HepG2 (cell line): ENCODE measurements around the gene TRPM5. TPM values are rescaled to one million over a fixed set of nuclear protein-coding genes. Genes with fewer than 3 reads are reported as not detected.

Experiments
- AGO1 ChIP-seq: fragments of 200-400 bp; formaldehyde crosslinking; IDR thresholded peaks from 2 replicates; pipeline ENCODE4 v1.6.1; 2017; ENCODE audit warnings: mild to moderate bottlenecking, low read depth, low read length, moderate library complexity; ENCODE audit not compliant: poor library complexity, severe bottlenecking
- ARID2 ChIP-seq: sonication (generic); formaldehyde crosslinking; IDR thresholded peaks from 2 replicates; pipeline ENCODE4 v1.8.1; 2022; ENCODE audit warnings: mild to moderate bottlenecking, missing genetic modification reagents, borderline replicate concordance
- ELF4 ChIP-seq: sonication (generic); formaldehyde crosslinking; IDR thresholded peaks from 2 replicates; pipeline ENCODE4 v1.5.0; 2020; ENCODE audit warnings: missing genetic modification reagents, mild to moderate bottlenecking, moderate library complexity, borderline replicate concordance
- GTF3A ChIP-seq: sonication (generic); formaldehyde crosslinking; conservative IDR thresholded peaks from 2 replicates; pipeline ENCODE4 v1.4.0; 2020; ENCODE audit warnings: mild to moderate bottlenecking, missing genetic modification reagents
- HOXA3 ChIP-seq: sonication (generic); formaldehyde crosslinking; IDR thresholded peaks from 2 replicates; pipeline ENCODE4 v1.5.0; 2020; ENCODE audit warnings: missing genetic modification reagents
- MYC ChIP-seq: sonication (generic); formaldehyde crosslinking; IDR thresholded peaks from 2 replicates; pipeline ENCODE4 v1.9.0; 2021; ENCODE audit warnings: missing genetic modification reagents, borderline replicate concordance
- PAX8 ChIP-seq: sonication (generic); formaldehyde crosslinking; IDR thresholded peaks from 2 replicates; pipeline ENCODE4 v1.8.0; 2022; ENCODE audit warnings: mild to moderate bottlenecking, missing genetic modification reagents, borderline replicate concordance
- SALL2 ChIP-seq: sonication (generic); formaldehyde crosslinking; IDR thresholded peaks from 2 replicates; pipeline ENCODE4 v1.8.1; 2023; ENCODE audit warnings: mild to moderate bottlenecking, missing genetic modification reagents, inconsistent platforms
- ZBTB38 ChIP-seq: sonication (generic); formaldehyde crosslinking; IDR thresholded peaks from 2 replicates; pipeline ENCODE4 v1.5.1; 2020; ENCODE audit warnings: mild to moderate bottlenecking, missing genetic modification reagents
- ZBTB7A ChIP-seq: sonication (generic); formaldehyde crosslinking; IDR thresholded peaks from 2 replicates; pipeline ENCODE4 v1.8.0; 2022; ENCODE audit warnings: mild to moderate bottlenecking, missing genetic modification reagents
- ZNF331 ChIP-seq: sonication (generic); formaldehyde crosslinking; IDR thresholded peaks from 2 replicates; pipeline ENCODE4 v1.4.0; 2020; ENCODE audit warnings: missing genetic modification reagents
- ZNF652 ChIP-seq: IDR thresholded peaks from 2 replicates; pipeline ENCODE4 v1.6.1; 2016; ENCODE audit warnings: low read depth, borderline replicate concordance
- ZNF7 ChIP-seq: IDR thresholded peaks from 2 replicates; pipeline ENCODE4 v1.6.1; 2016; ENCODE audit warnings: missing biosample characterization, missing genetic modification reagents
- ZNF773 ChIP-seq: sonication (generic); formaldehyde crosslinking; IDR thresholded peaks from 2 replicates; pipeline ENCODE4 v1.4.0; 2020; ENCODE audit warnings: missing genetic modification reagents, borderline replicate concordance
- polyA plus RNA-seq, 8 experiments: library from polyadenylated mRNA; depleted of rRNA in 3 of 8; stranded (reverse) in 7 of 8; unstranded in 1 of 8; fragments of >200 nt; fragmentation: Illumina TruSeq in 4 of 8; extraction: Trizol in 4 of 8; gene quantifications; 2 replicates each; pipeline versions ENCODE4 v1.2.1 to v1.2.3, GENCODE V29; 2011 to 2016; ENCODE audit warnings: low read depth in 4 of 8, missing spikeins in 1 of 8, mixed read lengths in 1 of 8; ENCODE audit not compliant: insufficient read depth in 1 of 8
- total RNA-seq, 5 experiments: library from RNA; depleted of rRNA; stranded (reverse); fragments of >200 nt; fragmentation: Illumina TruSeq; extraction: Trizol; gene quantifications; 2 replicates each; pipeline ENCODE4 v1.2.3, GENCODE V29; 2016; ENCODE audit warnings: low read depth in 1 of 5
- TF ChIP-seq, protein P1 (sequence below): sonication (generic); formaldehyde crosslinking; IDR thresholded peaks from 2 replicates; pipeline ENCODE4 v1.9.0; 2022; ENCODE audit warnings: missing genetic modification reagents, mild to moderate bottlenecking, borderline replicate concordance
- TF ChIP-seq, protein P2 (sequence below): sonication (generic); formaldehyde crosslinking; IDR thresholded peaks from one replicate; pipeline ENCODE4 v1.5.1; 2020; ENCODE audit warnings: mild to moderate bottlenecking, missing genetic modification reagents; ENCODE audit errors: not compliant biosample characterization
- TF ChIP-seq, protein P3 (sequence below): IDR thresholded peaks from 2 replicates; pipeline ENCODE4 v1.6.1; 2016; ENCODE audit warnings: missing compliant biosample characterization, missing genetic modification reagents, borderline replicate concordance

Gene TRPM5
- total and polyA plus RNA-seq, 2 of the 13 experiments (the other 11 are each of a cell fraction or from before 2014, with no cell fraction given) = 0.12 TPM; not detected in 1

DNA sequence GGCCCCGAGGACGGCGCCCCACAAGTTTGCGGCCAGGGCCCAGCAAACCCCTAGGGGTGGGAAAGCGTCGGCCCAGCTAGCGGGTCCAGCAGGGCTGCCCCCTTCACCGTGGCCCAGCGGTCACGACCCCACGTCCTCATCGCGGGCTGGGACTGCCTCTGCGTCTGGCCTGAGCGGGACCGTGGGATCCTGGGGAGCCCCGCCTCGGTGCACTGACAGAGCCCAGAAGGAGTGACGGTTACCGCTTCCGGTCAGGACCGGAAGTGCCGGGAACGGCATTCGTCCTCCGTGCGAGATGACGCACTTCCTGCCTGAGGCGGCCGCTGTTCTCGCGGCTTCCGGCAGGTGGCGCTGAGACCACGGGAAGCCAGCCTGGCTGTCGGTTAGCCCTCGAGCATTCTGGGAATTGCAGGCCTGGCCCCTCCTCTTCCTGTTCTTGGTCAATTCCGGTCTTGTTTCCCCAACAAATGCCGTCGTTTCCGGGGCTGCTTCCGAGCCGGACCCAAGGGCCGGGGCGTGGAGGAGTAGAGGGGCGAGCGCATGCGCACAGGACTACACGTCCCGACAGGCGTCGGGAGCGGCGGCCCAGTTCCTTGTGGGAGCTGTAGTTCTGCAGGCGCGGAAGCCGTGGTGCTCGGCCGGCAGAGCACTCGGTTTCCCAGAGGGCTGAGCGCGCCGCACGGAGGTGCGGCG is 44.1 kb downstream of the TRPM5 start, which contains the start of gene TSSC4 (continued):
- TF ChIP-seq, protein P1, sequence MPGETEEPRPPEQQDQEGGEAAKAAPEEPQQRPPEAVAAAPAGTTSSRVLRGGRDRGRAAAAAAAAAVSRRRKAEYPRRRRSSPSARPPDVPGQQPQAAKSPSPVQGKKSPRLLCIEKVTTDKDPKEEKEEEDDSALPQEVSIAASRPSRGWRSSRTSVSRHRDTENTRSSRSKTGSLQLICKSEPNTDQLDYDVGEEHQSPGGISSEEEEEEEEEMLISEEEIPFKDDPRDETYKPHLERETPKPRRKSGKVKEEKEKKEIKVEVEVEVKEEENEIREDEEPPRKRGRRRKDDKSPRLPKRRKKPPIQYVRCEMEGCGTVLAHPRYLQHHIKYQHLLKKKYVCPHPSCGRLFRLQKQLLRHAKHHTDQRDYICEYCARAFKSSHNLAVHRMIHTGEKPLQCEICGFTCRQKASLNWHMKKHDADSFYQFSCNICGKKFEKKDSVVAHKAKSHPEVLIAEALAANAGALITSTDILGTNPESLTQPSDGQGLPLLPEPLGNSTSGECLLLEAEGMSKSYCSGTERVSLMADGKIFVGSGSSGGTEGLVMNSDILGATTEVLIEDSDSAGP (CRISPR knock-in tag) = peak; percentile 97
- peak; percentile 75 for TF ChIP-seq ZBTB7A (CRISPR knock-in tag)
- 0 out of 2 replicates have a peak, but pooled peaks have one; percentile 36 for TF ChIP-seq ZNF7
- TF ChIP-seq ZNF773 (CRISPR knock-in tag) = no peak
- TF ChIP-seq GTF3A (CRISPR knock-in tag) = no peak
- TF ChIP-seq, protein P2, sequence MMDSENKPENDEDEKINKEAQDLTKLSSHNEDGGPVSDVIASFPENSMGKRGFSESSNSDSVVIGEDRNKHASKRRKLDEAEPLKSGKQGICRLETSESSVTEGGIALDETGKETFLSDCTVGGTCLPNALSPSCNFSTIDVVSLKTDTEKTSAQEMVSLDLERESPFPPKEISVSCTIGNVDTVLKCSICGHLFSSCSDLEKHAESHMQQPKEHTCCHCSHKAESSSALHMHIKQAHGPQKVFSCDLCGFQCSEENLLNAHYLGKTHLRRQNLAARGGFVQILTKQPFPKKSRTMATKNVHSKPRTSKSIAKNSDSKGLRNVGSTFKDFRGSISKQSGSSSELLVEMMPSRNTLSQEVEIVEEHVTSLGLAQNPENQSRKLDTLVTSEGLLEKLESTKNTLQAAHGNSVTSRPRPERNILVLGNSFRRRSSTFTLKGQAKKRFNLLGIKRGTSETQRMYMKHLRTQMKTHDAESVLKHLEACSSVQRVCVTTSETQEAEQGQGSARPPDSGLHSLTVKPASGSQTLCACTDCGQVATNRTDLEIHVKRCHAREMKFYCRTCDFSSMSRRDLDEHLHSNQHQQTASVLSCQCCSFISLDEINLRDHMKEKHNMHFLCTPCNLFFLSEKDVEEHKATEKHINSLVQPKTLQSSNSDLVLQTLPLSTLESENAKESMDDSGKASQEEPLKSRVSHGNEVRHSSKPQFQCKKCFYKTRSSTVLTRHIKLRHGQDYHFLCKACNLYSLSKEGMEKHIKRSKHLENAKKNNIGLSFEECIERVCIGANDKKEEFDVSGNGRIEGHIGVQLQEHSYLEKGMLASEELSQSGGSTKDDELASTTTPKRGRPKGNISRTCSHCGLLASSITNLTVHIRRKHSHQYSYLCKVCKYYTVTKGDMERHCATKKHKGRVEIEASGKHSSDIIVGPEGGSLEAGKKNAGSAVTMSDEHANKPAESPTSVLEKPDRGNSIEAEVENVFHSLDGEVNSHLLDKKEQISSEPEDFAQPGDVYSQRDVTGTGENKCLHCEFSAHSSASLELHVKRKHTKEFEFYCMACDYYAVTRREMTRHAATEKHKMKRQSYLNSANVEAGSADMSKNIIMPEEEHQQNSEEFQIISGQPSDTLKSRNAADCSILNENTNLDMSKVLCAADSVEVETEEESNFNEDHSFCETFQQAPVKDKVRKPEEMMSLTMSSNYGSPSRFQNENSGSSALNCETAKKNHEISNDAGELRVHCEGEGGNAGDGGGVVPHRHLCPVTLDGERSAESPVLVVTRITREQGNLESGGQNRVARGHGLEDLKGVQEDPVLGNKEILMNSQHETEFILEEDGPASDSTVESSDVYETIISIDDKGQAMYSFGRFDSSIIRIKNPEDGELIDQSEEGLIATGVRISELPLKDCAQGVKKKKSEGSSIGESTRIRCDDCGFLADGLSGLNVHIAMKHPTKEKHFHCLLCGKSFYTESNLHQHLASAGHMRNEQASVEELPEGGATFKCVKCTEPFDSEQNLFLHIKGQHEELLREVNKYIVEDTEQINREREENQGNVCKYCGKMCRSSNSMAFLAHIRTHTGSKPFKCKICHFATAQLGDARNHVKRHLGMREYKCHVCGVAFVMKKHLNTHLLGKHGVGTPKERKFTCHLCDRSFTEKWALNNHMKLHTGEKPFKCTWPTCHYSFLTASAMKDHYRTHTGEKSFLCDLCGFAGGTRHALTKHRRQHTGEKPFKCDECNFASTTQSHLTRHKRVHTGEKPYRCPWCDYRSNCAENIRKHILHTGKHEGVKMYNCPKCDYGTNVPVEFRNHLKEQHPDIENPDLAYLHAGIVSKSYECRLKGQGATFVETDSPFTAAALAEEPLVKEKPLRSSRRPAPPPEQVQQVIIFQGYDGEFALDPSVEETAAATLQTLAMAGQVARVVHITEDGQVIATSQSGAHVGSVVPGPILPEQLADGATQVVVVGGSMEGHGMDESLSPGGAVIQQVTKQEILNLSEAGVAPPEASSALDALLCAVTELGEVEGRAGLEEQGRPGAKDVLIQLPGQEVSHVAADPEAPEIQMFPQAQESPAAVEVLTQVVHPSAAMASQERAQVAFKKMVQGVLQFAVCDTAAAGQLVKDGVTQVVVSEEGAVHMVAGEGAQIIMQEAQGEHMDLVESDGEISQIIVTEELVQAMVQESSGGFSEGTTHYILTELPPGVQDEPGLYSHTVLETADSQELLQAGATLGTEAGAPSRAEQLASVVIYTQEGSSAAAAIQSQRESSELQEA (CRISPR knock-in tag) = no peak
- peak; percentile 99 for TF ChIP-seq ZBTB38 (CRISPR knock-in tag)
- TF ChIP-seq ARID2 (CRISPR knock-in tag) = no peak
- peak; percentile 46; the same call in 1 of the 2 replicates for TF ChIP-seq MYC
- TF ChIP-seq, protein P3, sequence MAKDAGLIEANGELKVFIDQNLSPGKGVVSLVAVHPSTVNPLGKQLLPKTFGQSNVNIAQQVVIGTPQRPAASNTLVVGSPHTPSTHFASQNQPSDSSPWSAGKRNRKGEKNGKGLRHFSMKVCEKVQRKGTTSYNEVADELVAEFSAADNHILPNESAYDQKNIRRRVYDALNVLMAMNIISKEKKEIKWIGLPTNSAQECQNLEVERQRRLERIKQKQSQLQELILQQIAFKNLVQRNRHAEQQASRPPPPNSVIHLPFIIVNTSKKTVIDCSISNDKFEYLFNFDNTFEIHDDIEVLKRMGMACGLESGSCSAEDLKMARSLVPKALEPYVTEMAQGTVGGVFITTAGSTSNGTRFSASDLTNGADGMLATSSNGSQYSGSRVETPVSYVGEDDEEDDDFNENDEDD = peak; percentile 66; the same call in 1 of the 2 replicates
- 0 out of 2 replicates have a peak, but pooled peaks have one; percentile 3 for TF ChIP-seq ZNF652
- no peak; the same call in 1 of the 2 replicates for TF ChIP-seq PAX8 (CRISPR knock-in tag)
- peak; percentile 93 for TF ChIP-seq SALL2 (CRISPR knock-in tag)
- TF ChIP-seq HOXA3 (CRISPR knock-in tag) = peak; percentile 100
- TF ChIP-seq ZNF331 (CRISPR knock-in tag) = peak; percentile 89
- peak; percentile 88; the same call in 1 of the 2 replicates for TF ChIP-seq ELF4 (CRISPR knock-in tag)
- TF ChIP-seq AGO1 = no peak
